ENCODE results near the gene TNFRSF9. TPM values are rescaled to one million over a fixed set of nuclear protein-coding genes. Genes with fewer than 3 reads are reported as not detected.
A peak's percentile ranks its signal among the peaks of the same experiment; 100 is the strongest.

TNFRSF9 gene
- 0.23 TPM for total RNA-seq (2021; ENCODE audit: unreplicated experiment)
- polyA plus RNA-seq (2012; ENCODE audit: insufficient read length), result 0.35 TPM
- Bru-seq, nascent RNA, result percentile 19 among the genes with signal in this experiment
- percentile 24 among the genes with signal in this experiment for BruChase-seq, experiment 1, labeled RNA remaining after a 2-hour chase
- percentile 33 among the genes with signal in this experiment for BruChase-seq, experiment 2, labeled RNA remaining after a 6-hour chase
- long read RNA-seq, partial matches to known transcripts, result 0 of 1 reads
- long read RNA-seq, other reads (novel, unspliced or antisense), result 0 of 1 reads

DNA sequence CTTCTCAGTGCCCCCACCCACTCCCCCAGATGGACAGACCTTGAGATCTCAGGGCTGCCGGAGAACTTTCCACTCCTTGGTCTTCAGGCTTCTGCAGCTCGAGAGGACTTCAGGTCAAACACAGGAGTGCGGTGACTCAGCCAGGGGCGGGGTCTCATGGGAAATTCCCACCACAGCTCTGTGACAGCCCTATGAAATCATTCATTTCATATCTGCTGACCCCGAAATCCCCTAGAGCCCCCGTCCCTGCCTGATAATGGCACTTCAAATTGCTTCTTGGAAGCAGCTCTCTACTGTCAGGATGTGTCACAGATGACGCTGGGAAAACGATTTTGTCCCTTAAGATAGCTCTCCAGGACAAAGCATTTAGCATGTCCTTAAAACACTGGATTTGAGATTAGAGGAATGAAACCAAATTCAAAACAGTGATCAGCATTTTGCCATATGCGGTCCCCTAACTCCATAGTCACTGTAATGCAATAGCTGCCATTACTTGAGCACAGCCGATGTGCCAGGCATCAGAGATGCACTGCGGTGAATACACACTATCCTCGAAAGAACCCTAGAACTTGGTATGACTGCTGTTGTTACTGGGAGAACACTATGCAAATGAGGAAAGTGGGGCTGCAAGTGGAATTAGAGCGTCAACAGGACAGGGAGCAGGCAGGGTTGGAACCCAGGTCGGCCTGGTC is at the start of gene TNFRSF9:
Gene TNFRSF9, minus strand, starts transcription at position 95 of the 692 bp plus-strand sequence. CDS start 845 bp downstream, outside the sequence.
- no TSS peak for BruUV-seq (replicated peaks)
- POLR2A ChIA-PET, result interaction anchor here (1.1 kb wide), 1 partner anchor 18 kb away, joined by 8 read pairs; no protein-coding TSS in a partner anchor
- intact Hi-C loops (cut with micrococcal nuclease; ENCODE audit: unreplicated experiment) (no loop called here), in situ Hi-C loops (cut with HindIII; ENCODE audit: low pct_unique_long_range_greater_than_20kb, low sequenced_read_pairs) (no loop called here)
- Histone ChIP-seq H3K36me3 (ENCODE audit: control insufficient read depth, insufficient read depth, low read length) (no peaks in the 10 kb centered on the region), H3K9me3 (ENCODE audit: control insufficient read depth, insufficient read depth, low read depth, low read length) (no peaks in the 10 kb centered on the region), H3K27me3 (ENCODE audit: control insufficient read depth, insufficient read depth, low read length) (peaks cover 5% of the 10 kb centered on the region), H3K27ac (ENCODE audit: low read length) (no peak within 1 kb of the TSS), H3K4me3 (ENCODE audit: low read depth in 2 of 2, low read length in 2 of 2) (no peak within 1 kb of the TSS), H3K4me1 (ENCODE audit: control insufficient read depth, insufficient read depth, low read length) (0 out of 2 replicates have a peak, but pooled peaks cover 3% of the 10 kb centered on the region)
- DNase-seq (ENCODE audit: low read depth, low spot score) (no peak), ATAC-seq (peak; percentile 47; the same call in 1 of the 2 replicates)
- TF ChIP-seq POLR2AphosphoS5 (IDR thresholded peaks at IDR 0.05; ENCODE audit: low read depth, low read length), result no peak
- no peak for TF ChIP-seq TCF7L2 (IDR thresholded peaks at IDR 0.05; ENCODE audit: low read depth, low read length)
- TF ChIP-seq SIN3A (IDR thresholded peaks at IDR 0.05; ENCODE audit: borderline replicate concordance, insufficient read depth, low read depth, low read length), result no peak
- TF ChIP-seq, protein P1, sequence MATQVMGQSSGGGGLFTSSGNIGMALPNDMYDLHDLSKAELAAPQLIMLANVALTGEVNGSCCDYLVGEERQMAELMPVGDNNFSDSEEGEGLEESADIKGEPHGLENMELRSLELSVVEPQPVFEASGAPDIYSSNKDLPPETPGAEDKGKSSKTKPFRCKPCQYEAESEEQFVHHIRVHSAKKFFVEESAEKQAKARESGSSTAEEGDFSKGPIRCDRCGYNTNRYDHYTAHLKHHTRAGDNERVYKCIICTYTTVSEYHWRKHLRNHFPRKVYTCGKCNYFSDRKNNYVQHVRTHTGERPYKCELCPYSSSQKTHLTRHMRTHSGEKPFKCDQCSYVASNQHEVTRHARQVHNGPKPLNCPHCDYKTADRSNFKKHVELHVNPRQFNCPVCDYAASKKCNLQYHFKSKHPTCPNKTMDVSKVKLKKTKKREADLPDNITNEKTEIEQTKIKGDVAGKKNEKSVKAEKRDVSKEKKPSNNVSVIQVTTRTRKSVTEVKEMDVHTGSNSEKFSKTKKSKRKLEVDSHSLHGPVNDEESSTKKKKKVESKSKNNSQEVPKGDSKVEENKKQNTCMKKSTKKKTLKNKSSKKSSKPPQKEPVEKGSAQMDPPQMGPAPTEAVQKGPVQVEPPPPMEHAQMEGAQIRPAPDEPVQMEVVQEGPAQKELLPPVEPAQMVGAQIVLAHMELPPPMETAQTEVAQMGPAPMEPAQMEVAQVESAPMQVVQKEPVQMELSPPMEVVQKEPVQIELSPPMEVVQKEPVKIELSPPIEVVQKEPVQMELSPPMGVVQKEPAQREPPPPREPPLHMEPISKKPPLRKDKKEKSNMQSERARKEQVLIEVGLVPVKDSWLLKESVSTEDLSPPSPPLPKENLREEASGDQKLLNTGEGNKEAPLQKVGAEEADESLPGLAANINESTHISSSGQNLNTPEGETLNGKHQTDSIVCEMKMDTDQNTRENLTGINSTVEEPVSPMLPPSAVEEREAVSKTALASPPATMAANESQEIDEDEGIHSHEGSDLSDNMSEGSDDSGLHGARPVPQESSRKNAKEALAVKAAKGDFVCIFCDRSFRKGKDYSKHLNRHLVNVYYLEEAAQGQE (IDR thresholded peaks at IDR 0.05; ENCODE audit: insufficient read depth in 1 of 2, low read depth in 2 of 2, low read length in 1 of 2), result no peak
- TF ChIP-seq, protein P2, sequence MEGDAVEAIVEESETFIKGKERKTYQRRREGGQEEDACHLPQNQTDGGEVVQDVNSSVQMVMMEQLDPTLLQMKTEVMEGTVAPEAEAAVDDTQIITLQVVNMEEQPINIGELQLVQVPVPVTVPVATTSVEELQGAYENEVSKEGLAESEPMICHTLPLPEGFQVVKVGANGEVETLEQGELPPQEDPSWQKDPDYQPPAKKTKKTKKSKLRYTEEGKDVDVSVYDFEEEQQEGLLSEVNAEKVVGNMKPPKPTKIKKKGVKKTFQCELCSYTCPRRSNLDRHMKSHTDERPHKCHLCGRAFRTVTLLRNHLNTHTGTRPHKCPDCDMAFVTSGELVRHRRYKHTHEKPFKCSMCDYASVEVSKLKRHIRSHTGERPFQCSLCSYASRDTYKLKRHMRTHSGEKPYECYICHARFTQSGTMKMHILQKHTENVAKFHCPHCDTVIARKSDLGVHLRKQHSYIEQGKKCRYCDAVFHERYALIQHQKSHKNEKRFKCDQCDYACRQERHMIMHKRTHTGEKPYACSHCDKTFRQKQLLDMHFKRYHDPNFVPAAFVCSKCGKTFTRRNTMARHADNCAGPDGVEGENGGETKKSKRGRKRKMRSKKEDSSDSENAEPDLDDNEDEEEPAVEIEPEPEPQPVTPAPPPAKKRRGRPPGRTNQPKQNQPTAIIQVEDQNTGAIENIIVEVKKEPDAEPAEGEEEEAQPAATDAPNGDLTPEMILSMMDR (IDR thresholded peaks at IDR 0.05), result no peak
- CTCF ChIA-PET, result no interaction called here

DNA sequence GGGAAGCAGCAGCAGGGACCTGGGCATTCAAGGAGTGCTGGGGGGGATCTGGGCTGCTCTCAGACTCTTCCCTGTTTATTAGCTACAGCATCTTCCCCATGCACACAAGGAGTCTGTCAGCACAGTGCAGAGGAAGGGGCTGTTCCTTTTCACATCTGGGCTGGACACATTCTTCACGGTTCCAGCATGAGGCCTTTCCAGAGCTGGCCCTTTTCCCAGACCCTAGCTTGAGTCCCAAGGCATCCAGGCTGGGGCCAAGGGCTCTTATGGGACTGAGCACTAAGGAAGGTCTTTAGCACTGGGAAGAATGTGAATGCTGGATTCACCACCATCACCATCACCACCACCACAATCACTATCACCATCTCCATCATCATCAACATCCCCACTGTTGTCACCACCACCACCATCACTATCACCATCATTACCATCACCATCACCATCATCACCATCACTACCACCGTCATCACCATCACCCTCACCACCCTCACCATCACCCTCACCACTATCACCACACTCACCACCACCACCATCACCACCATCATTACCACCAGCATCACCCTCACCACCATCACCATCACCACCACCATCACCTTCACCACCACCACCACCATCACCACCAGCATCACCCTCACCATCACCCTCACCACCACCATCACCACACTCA is 49.3 kb upstream of the TNFRSF9 start:
- no peaks in the 10 kb centered on the region for H3K4me1 ChIP-seq (ENCODE audit: control insufficient read depth, insufficient read depth, low read length)
- ATAC-seq, result no peak
- no peak for TF ChIP-seq SIN3A (IDR thresholded peaks at IDR 0.05; ENCODE audit: borderline replicate concordance, insufficient read depth, low read depth, low read length)
- TF ChIP-seq POLR2AphosphoS5 (IDR thresholded peaks at IDR 0.05; ENCODE audit: low read depth, low read length), result no peak
- TF ChIP-seq TCF7L2 (IDR thresholded peaks at IDR 0.05; ENCODE audit: low read depth, low read length), result no peak
- TF ChIP-seq, protein P2 (IDR thresholded peaks at IDR 0.05), result no peak
- TF ChIP-seq, protein P1 (IDR thresholded peaks at IDR 0.05; ENCODE audit: insufficient read depth in 1 of 2, low read depth in 2 of 2, low read length in 1 of 2), result no peak
- DNase-seq (ENCODE audit: low read depth, low spot score), result no peak
- H3K9me3 ChIP-seq (ENCODE audit: control insufficient read depth, insufficient read depth, low read depth, low read length), result no peaks in the 10 kb centered on the region
- H3K27me3 ChIP-seq (ENCODE audit: control insufficient read depth, insufficient read depth, low read length), result no peaks in the 10 kb centered on the region
- H3K4me3 ChIP-seq (ENCODE audit: low read depth in 2 of 2, low read length in 2 of 2), result no peak overlapping the region
- intact Hi-C loops (cut with micrococcal nuclease; ENCODE audit: unreplicated experiment), result no loop called here
- no TSS peak for BruUV-seq (replicated peaks)
- in situ Hi-C loops (cut with HindIII; ENCODE audit: low pct_unique_long_range_greater_than_20kb, low sequenced_read_pairs), result no loop called here
- peak overlapping the region; percentile 13; the same call in 1 of the 2 replicates for H3K27ac ChIP-seq (ENCODE audit: low read length)
- ChIA-PET POLR2A (interaction anchor here (0.6 kb wide), 1 partner anchor 15 kb away, joined by 3 read pairs; no protein-coding TSS in a partner anchor), CTCF (interaction anchor here (0.7 kb wide), 1 partner anchor 286 kb away, joined by 8 read pairs; no protein-coding TSS in a partner anchor)
- peaks cover 9% of the 10 kb centered on the region for H3K36me3 ChIP-seq (ENCODE audit: control insufficient read depth, insufficient read depth, low read length)

Data from Panc1 (cell line).